Hindlimb muscle (tissue), 1 donor: ENCODE measurements around the gene SHISA8. TPM values are rescaled to one million over a fixed set of nuclear protein-coding genes. Genes with fewer than 3 reads are reported as not detected.
"Not testable (repeated sequence)": the region's sequence is repeated elsewhere in the genome, so short reads cannot be mapped to it uniquely, and the experiment has no call there.

ENCODE experiments used
- DNase-seq: peaks from one replicate; pipeline ENCODE4 v3.0.0-alpha.2; 2013
- polyA plus RNA-seq: library from polyadenylated mRNA; unstranded; fragments of 120-200 nt; gene quantifications from one replicate; pipeline ENCODE4 v1.2.1, GENCODE V29; 2013; ENCODE audit not compliant: insufficient read length

The SHISA8 gene
- polyA plus RNA-seq, 1 donor, result 1.1 TPM

- no peak for DNase-seq
Measured at GRCh38 chr22:41898645-41899044, 16.2 kb downstream of the SHISA8 start.

- DNase-seq, result no peak
Measured at GRCh38 chr22:41893591-41894375, 21.1 kb downstream of the SHISA8 start.

- DNase-seq, result no peak
Measured at GRCh38 chr22:41892721-41893120, 22.2 kb downstream of the SHISA8 start.

GRCh38 chr22:41891407-41891806, 23.5 kb downstream of the SHISA8 start:
- DNase-seq, result no peak

GRCh38 chr22:41888627-41889200, 26.2 kb downstream of the SHISA8 start:
- no peak for DNase-seq

GRCh38 chr22:41885516-41885915, 29.4 kb downstream of the SHISA8 start:
- no peak for DNase-seq

- no peak for DNase-seq
Measured at GRCh38 chr22:41885116-41885515, 29.8 kb downstream of the SHISA8 start.

- no peak for DNase-seq
Measured at GRCh38 chr22:41883400-41883799, 31.5 kb downstream of the SHISA8 start.

- DNase-seq, result no peak
Measured at GRCh38 chr22:41880653-41881052, 34.2 kb downstream of the SHISA8 start.

GRCh38 chr22:41876675-41877074, 38.2 kb downstream of the SHISA8 start:
- DNase-seq, result no peak

- no peak for DNase-seq
Measured at GRCh38 chr22:41876275-41876674, 38.6 kb downstream of the SHISA8 start.

- no peak for DNase-seq
Measured at GRCh38 chr22:41875531-41876270, 39.2 kb downstream of the SHISA8 start.

- DNase-seq, result no peak
Measured at GRCh38 chr22:41874090-41874489, 40.8 kb downstream of the SHISA8 start.

- no peak for DNase-seq
Measured at GRCh38 chr22:41873391-41873790, 41.5 kb downstream of the SHISA8 start.

GRCh38 chr22:41870786-41871185, 44.1 kb downstream of the SHISA8 start:
- no peak for DNase-seq

- not testable (repeated sequence) for DNase-seq
Measured at GRCh38 chr22:41870081-41870480, 44.8 kb downstream of the SHISA8 start.

GRCh38 chr22:41868556-41868955, 46.3 kb downstream of the SHISA8 start:
- DNase-seq, result no peak

GRCh38 chr22:41863472-41863871, 51.4 kb downstream of the SHISA8 start:
- no peak for DNase-seq

GRCh38 chr22:41862530-41863266, 52.2 kb downstream of the SHISA8 start:
- DNase-seq, result no peak

GRCh38 chr22:41862160-41862529, 52.7 kb downstream of the SHISA8 start:
- no peak for DNase-seq
